ENCODE results near the gene NAA40.

Gene NAA40

GRCh38 chr11:63914896-63915691 lies 23.7 kb upstream of the NAA40 start:
- H2AFZ ChIP-seq (ENCODE audit: low read length) = no peak overlapping the region
- peaks cover 16% of the 10 kb centered on the region for H3K4me1 ChIP-seq (ENCODE audit: insufficient read depth, low read length, poor library complexity, severe bottlenecking)
- no peaks in the 10 kb centered on the region for H3F3A ChIP-seq (ENCODE audit: low read depth)
- no peaks in the 10 kb centered on the region for H4K20me1 ChIP-seq (ENCODE audit: insufficient read depth, low read length, poor library complexity, severe bottlenecking)
- H3K27me3 ChIP-seq (ENCODE audit: insufficient read depth, low read length, poor library complexity, severe bottlenecking) = no peaks in the 10 kb centered on the region
- H3K4me3 ChIP-seq (ENCODE audit: low read length, poor library complexity, severe bottlenecking) = no peak overlapping the region
- no peaks in the 10 kb centered on the region for H3K79me2 ChIP-seq (ENCODE audit: insufficient read depth, low read length)
- H3K9ac ChIP-seq (ENCODE audit: low read depth, low read length, poor library complexity, severe bottlenecking) = no peak overlapping the region
- H3K36me3 ChIP-seq (ENCODE audit: insufficient read depth, low read length) = no peaks in the 10 kb centered on the region
- no peaks in the 10 kb centered on the region for H3K9me3 ChIP-seq (ENCODE audit: insufficient read depth, low read depth, low read length)
- H3K4me2 ChIP-seq (ENCODE audit: low read depth, low read length, poor library complexity, severe bottlenecking) = peak overlapping the region; percentile 87
- no peaks in the 10 kb centered on the region for H3K9me2 ChIP-seq (replicated peaks; ENCODE audit: low read depth, low read length)
- TF ChIP-seq EZH2phosphoT487 (IDR thresholded peaks at IDR 0.05; ENCODE audit: borderline replicate concordance) (no peak), CTCF (conservative IDR thresholded peaks at IDR 0.05; ENCODE audit: low read length) (no peak)

- Histone ChIP-seq H3K9me3 (ENCODE audit: insufficient read depth, low read depth, low read length) (no peaks in the 10 kb centered on the region), H3K9me2 (replicated peaks; ENCODE audit: low read depth, low read length) (no peaks in the 10 kb centered on the region), H3K4me3 (ENCODE audit: low read length, poor library complexity, severe bottlenecking) (peak overlapping the region; percentile 87), H2AFZ (ENCODE audit: low read length) (peak overlapping the region; percentile 95), H3K36me3 (ENCODE audit: insufficient read depth, low read length) (no peaks in the 10 kb centered on the region), H3K79me2 (ENCODE audit: insufficient read depth, low read length) (no peaks in the 10 kb centered on the region), H3K4me1 (ENCODE audit: insufficient read depth, low read length, poor library complexity, severe bottlenecking) (peaks cover 14% of the 10 kb centered on the region), H4K20me1 (ENCODE audit: insufficient read depth, low read length, poor library complexity, severe bottlenecking) (no peaks in the 10 kb centered on the region), H3K27me3 (ENCODE audit: insufficient read depth, low read length, poor library complexity, severe bottlenecking) (no peaks in the 10 kb centered on the region), H3K4me2 (ENCODE audit: low read depth, low read length, poor library complexity, severe bottlenecking) (peak overlapping the region; percentile 87), H3F3A (ENCODE audit: low read depth) (no peaks in the 10 kb centered on the region), H3K9ac (ENCODE audit: low read depth, low read length, poor library complexity, severe bottlenecking) (peak overlapping the region; percentile 70)
- no peak for TF ChIP-seq EZH2phosphoT487 (IDR thresholded peaks at IDR 0.05; ENCODE audit: borderline replicate concordance)
- peak; percentile 68 for TF ChIP-seq CTCF (conservative IDR thresholded peaks at IDR 0.05; ENCODE audit: low read length)
Observed at GRCh38 chr11:63915961-63916836, 22.6 kb upstream of the NAA40 start.

- TF ChIP-seq EZH2phosphoT487 (IDR thresholded peaks at IDR 0.05; ENCODE audit: borderline replicate concordance) = no peak
- TF ChIP-seq CTCF (conservative IDR thresholded peaks at IDR 0.05; ENCODE audit: low read length) = no peak
- peak within 1 kb of the TSS; percentile 87 for H3K4me2 ChIP-seq (ENCODE audit: low read depth, low read length, poor library complexity, severe bottlenecking)
- no peaks in the 10 kb centered on the region for H3K27me3 ChIP-seq (ENCODE audit: insufficient read depth, low read length, poor library complexity, severe bottlenecking)
- no peaks in the 10 kb centered on the region for H3K79me2 ChIP-seq (ENCODE audit: insufficient read depth, low read length)
- peaks cover 14% of the 10 kb centered on the region for H3K4me1 ChIP-seq (ENCODE audit: insufficient read depth, low read length, poor library complexity, severe bottlenecking)
- H4K20me1 ChIP-seq (ENCODE audit: insufficient read depth, low read length, poor library complexity, severe bottlenecking) = no peaks in the 10 kb centered on the region
- H2AFZ ChIP-seq (ENCODE audit: low read length) = peak within 1 kb of the TSS; percentile 95
- H3K4me3 ChIP-seq (ENCODE audit: low read length, poor library complexity, severe bottlenecking) = peak within 1 kb of the TSS; percentile 87
- peak within 1 kb of the TSS; percentile 70 for H3K9ac ChIP-seq (ENCODE audit: low read depth, low read length, poor library complexity, severe bottlenecking)
- H3K36me3 ChIP-seq (ENCODE audit: insufficient read depth, low read length) = no peaks in the 10 kb centered on the region
- no peaks in the 10 kb centered on the region for H3F3A ChIP-seq (ENCODE audit: low read depth)
- H3K9me3 ChIP-seq (ENCODE audit: insufficient read depth, low read depth, low read length) = no peaks in the 10 kb centered on the region
- no peaks in the 10 kb centered on the region for H3K9me2 ChIP-seq (replicated peaks; ENCODE audit: low read depth, low read length)
Observed at GRCh38 chr11:63916837-63917691, 21.7 kb upstream of the NAA40 start, which contains the start of gene RCOR2. RCOR2 (minus strand) TSS chr11:63917164; CDS start chr11:63916456, 708 bp downstream.
